HEK293T (cell line): ENCODE data around the gene MGLL.

Experiments used
- ARNT ChIP-seq: fragments of 450-650 bp; IDR thresholded peaks from 2 replicates; pipeline ENCODE4 v1.6.1; 2017; ENCODE audit warnings: mild to moderate bottlenecking
- BHLHE40 ChIP-seq: fragments of 450-650 bp; IDR thresholded peaks from 2 replicates; pipeline ENCODE4 v1.6.1; 2016; ENCODE audit warnings: mild to moderate bottlenecking, moderate library complexity, borderline replicate concordance
- FOXA1 ChIP-seq: fragments of 450-650 bp; IDR thresholded peaks from 2 replicates; pipeline ENCODE4 v1.6.1; 2016; ENCODE audit warnings: mild to moderate bottlenecking
- FOXK2 ChIP-seq: fragments of 450-650 bp; IDR thresholded peaks from 2 replicates; pipeline ENCODE4 v1.6.1; 2016; ENCODE audit warnings: mild to moderate bottlenecking
- HDGF ChIP-seq: fragments of 450-650 bp; IDR thresholded peaks from 2 replicates; pipeline ENCODE4 v1.6.1; 2017; ENCODE audit warnings: antibody characterized with exemption, borderline replicate concordance
- L3MBTL2 ChIP-seq: fragments of 450-650 bp; conservative IDR thresholded peaks from 2 replicates; pipeline ENCODE4 v1.6.1; 2016; ENCODE audit warnings: mild to moderate bottlenecking
- LEF1 ChIP-seq: fragments of 450-650 bp; IDR thresholded peaks from 2 replicates; pipeline ENCODE4 v1.6.1; 2017; ENCODE audit warnings: mild to moderate bottlenecking, borderline replicate concordance
- TARDBP ChIP-seq: fragments of 450-650 bp; IDR thresholded peaks from 2 replicates; pipeline ENCODE4 v1.6.1; 2016
- TF ChIP-seq, protein P1 (sequence below): fragments of 450-650 bp; IDR thresholded peaks from 2 replicates; pipeline ENCODE4 v1.6.1; 2016

- no peak for TF ChIP-seq HDGF
- TF ChIP-seq BHLHE40 = no peak
- TF ChIP-seq L3MBTL2 = no peak
- TF ChIP-seq FOXK2 = no peak
- no peak for TF ChIP-seq ARNT
- no peak for TF ChIP-seq TARDBP
- TF ChIP-seq FOXA1 = no peak
- TF ChIP-seq, protein P1, sequence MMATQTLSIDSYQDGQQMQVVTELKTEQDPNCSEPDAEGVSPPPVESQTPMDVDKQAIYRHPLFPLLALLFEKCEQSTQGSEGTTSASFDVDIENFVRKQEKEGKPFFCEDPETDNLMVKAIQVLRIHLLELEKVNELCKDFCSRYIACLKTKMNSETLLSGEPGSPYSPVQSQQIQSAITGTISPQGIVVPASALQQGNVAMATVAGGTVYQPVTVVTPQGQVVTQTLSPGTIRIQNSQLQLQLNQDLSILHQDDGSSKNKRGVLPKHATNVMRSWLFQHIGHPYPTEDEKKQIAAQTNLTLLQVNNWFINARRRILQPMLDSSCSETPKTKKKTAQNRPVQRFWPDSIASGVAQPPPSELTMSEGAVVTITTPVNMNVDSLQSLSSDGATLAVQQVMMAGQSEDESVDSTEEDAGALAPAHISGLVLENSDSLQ = no peak
- TF ChIP-seq LEF1 = no peak
Measured at GRCh38 chr3:127661600-127661999, 160.7 kb downstream of the MGLL start.
